Skin of body (tissue), 2 donors: ENCODE results near the gene C19orf38. TPM values are rescaled to one million over a fixed set of nuclear protein-coding genes. Genes with fewer than 3 reads are reported as not detected.
A peak's percentile ranks its signal among the peaks of the same experiment; 100 is the strongest.
"Not testable (repeated sequence)": the region's sequence is repeated elsewhere in the genome, so short reads cannot be mapped to it uniquely, and the experiment has no call there.

ENCODE experiments used
- DNase-seq: peaks from one replicate; lab custom pipeline; 2025; lab: John Stamatoyannopoulos, UW
- total RNA-seq: library from RNA; depleted of rRNA; stranded (reverse); fragments of >200 nt; gene quantifications from one replicate; pipeline ENCODE4 v1.2.3, GENCODE V29; 2014

Gene C19orf38
- total RNA-seq, 1 donor from 2014 or later = 3.6 TPM

GRCh38 chr19:10872546-10873107 lies 24.4 kb downstream of the C19orf38 start:
- no peak for DNase-seq

- DNase-seq = no peak
Observed at GRCh38 chr19:10874024-10874423, 25.8 kb downstream of the C19orf38 start.

- no peak for DNase-seq
Observed at GRCh38 chr19:10876459-10877240, 28.4 kb downstream of the C19orf38 start.

DNA sequence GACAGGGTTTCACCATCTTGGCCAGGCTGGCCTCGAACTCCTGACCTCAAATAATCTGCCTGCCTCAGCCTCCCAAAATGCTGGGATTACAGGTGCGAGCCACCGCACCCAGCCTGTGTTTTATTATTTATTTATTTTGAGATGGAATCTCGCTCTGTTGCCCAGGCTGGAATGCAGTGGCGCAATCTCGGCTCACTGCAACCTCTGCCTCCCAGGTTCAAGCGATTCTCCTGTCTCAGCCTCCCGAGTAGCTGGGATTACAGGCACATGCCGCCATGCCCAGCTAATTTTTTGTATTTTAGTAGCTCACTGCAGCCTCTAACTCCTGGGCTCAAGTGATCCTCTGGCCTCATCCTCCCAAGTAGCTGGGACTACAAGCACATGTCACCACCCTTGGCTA lies 29.4 kb downstream of the C19orf38 start:
- DNase-seq = not testable (repeated sequence)

DNA sequence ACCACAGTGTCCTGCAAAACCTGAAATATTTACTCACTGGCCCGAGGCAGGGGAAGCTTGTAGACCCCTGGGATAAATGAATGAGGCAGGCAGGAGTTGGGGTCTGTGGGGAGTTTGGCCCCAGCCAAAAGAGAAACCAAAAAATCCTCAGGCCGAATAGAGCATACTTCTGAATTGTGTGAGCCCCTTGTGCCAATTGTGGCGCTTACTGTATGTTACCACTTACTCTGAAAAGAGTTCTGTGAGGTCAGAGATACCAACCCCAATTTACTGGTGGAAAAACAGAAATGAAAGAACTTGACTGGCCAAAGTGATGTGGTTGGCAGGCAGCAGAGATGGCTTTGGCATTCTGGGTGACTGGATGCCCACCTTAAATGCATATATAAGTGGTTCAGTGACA lies 30.0 kb downstream of the C19orf38 start:
- no peak for DNase-seq

DNA sequence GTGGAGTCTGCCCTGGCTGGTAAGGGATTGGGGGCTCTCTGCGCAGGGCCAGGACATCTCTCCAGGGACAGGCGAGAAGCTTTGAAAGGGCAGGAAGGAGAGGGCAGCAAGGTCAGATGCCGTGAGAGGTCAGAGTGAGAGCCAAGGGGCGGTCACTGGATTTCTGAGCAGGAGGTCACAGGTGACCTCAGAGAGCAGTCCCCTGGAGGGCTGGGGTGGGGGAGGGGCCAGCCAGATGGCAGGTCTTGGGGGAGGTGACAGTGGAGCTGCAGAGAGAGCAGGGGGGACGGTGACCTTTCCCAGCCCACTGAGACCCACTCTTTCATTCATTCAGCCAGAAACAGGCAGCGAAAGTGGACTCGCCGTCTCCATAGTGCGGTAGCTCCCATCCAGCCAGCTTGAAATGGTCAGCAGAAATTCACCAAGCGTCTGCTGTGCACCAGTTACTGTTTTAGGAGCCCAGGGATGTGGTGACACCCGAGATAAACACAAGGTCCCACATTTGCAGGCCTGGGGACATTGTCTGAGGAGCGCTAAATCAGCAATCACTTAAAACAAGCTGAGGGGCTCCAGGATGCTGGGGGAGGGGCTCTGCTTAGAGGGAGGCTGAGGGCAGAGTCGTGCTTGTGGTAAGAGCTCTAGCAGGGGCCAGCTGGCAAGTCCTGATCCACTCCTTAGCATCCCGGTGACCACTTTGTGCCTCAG lies 33.3 kb downstream of the C19orf38 start:
- no peak for DNase-seq

- no peak for DNase-seq
Observed at GRCh38 chr19:10882108-10882457, 33.9 kb downstream of the C19orf38 start.

- DNase-seq = no peak
Observed at GRCh38 chr19:10884274-10884673, 36.1 kb downstream of the C19orf38 start.

DNA sequence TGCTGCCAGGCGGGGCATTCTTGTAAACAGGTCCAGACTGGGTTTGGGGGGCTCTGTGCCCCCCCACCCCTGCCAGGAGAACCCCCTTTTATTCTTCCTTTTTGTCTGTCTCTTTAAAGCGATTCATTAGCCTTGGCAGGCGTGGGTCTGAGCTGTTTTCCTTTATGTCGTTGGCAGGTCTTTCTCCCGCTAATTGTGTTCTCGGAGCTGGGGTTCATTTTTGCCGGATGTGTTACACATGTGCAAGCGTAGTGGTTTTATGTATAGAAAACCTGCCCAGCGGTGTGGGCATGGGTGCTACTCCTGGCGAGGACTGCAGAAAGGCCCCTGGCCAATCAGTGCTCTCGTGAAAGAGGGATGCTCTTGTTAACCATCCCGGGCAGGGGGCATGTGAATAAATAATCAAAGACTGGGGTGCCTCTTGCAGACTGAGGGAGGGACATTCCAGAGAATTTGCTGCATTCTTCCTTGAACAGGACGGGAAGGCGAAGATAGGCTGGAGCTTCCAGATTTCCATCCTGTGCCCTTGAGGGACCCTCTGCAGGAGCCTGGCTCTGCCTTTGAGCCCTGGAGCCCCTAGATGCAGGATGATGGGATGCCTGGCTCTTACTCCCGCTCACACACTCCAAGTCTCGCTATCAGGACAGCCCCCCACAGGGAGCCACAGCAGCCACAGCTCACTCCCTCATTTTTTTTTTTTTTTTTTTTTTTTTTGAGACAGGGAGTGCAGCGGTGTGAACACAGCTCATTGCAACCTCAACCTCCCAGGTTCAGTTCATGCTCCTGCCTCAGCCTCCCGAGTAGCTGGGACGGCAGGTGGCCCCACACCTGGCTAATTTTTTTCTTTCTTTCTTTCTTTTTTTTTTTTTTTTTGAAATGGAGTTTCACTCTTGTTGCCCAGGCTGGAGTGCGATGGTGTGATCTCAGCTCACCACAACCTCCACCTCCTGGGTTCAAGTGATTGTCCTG lies 37.3 kb downstream of the C19orf38 start:
- DNase-seq = peak; percentile 48

GRCh38 chr19:10887616-10888367 lies 39.6 kb downstream of the C19orf38 start:
- DNase-seq = no peak

- DNase-seq = no peak
Observed at GRCh38 chr19:10888421-10888866, 40.2 kb downstream of the C19orf38 start.

DNA sequence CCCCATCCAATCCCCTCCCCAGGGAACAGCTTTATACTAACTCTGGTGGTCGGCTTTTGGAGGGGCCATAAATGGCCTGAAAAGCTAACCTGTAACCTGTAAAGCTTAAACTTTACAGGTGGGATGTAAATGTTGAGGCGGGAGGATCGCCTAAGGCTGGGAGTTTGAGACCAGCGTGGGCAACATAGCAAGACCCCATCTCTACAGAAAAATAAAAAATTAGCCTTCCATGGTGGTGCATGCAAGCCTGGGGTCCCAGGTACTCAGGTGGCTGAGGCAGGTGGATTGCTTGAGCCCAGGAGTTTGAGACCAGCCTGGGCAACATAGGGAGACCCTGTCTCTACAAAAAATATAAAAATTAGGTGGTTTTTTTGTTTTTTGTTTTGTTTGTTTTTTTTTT lies 41.7 kb downstream of the C19orf38 start:
- no peak for DNase-seq

GRCh38 chr19:10891405-10892086 lies 43.3 kb downstream of the C19orf38 start:
- DNase-seq = no peak

DNA sequence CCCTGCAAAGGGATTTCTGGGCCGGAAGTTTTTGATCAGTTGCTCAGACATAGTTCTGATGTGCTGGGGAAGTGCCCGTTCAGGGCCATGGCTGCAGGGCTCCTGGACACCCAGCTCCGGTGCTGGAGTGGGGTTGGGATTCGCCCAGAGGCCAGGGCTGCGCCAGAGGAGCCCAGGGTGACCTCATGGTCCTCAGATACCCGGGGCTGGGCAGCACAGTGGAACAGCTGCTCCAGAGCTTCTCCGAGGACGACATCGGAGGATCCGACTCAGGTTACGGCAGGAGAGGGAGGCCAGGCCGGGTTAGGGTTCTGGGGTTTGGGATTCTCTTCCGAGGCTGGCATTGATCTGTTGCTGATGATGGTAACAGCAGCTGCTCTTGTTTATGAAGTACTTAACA lies 44.0 kb downstream of the C19orf38 start:
- DNase-seq = no peak

DNA sequence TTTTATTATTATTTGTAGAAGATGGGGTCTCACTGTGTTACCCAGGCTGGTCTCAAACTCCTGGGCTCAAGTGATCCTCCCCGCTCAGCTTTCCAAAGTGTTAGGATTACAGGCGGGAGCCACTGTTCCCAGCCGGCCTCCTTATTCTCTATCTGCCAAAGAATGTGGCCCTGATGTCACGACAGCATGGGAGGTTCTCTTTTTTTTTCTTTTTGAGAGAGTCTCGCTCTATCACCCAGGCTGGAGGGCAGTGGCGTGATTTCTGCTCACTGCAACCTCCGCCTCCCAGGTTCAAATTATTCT lies 46.6 kb downstream of the C19orf38 start:
- no peak for DNase-seq

DNA sequence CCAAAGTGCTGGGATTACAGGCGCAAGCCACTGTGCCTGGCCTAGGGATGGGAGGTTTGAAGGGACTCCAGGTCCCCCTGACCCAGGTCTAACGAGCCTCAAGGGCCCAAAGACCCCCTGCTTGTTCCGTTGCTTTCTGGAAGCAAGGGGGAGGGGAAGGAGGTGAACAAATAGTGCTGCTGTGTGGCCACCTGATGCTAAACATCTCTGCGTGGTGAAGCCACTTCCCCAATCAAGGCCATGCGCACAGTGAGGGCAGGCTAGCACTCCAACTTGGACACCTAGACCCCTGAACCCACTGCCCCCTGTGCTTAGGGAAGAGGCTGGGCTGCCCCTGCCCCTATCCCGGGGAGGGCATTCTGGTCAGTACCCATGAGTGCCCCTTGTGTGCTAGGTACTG lies 47.1 kb downstream of the C19orf38 start:
- DNase-seq = no peak

- no peak for DNase-seq
Observed at GRCh38 chr19:10895920-10896319, 47.7 kb downstream of the C19orf38 start.

DNA sequence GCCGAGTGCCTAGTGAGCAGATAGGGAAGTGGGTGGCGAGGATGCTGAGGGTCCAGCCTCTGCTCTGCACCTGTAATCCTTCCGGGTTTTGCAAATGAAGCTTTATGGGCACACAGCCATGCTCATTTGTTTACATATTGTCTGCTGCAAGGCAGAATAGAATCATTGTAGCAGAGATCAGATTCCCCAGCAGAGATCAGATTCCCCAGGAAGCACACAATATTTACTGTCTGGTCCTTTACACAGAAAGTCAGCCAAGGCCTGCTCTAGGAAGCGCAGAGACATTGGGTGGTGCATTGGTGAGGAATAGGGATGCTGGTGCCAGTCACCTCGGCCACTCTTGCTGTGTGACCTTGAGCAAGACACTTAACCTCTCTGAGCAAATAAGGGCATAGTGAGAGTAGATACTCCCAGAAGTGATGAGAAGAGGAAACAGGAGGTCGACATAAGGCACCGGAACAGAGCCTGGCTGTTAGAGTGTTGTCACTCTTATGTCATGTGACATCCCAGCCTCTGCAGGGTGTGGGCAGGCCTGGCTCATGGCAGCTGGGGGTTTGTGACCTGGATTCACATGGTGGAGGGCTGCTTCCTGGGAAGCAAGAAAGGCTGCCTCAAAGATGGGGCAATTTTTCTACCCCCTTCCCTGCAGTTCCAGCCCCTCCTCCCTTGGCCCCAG lies 48.8 kb downstream of the C19orf38 start:
- no peak for DNase-seq

GRCh38 chr19:10898633-10899032 lies 50.4 kb downstream of the C19orf38 start:
- DNase-seq = no peak

DNA sequence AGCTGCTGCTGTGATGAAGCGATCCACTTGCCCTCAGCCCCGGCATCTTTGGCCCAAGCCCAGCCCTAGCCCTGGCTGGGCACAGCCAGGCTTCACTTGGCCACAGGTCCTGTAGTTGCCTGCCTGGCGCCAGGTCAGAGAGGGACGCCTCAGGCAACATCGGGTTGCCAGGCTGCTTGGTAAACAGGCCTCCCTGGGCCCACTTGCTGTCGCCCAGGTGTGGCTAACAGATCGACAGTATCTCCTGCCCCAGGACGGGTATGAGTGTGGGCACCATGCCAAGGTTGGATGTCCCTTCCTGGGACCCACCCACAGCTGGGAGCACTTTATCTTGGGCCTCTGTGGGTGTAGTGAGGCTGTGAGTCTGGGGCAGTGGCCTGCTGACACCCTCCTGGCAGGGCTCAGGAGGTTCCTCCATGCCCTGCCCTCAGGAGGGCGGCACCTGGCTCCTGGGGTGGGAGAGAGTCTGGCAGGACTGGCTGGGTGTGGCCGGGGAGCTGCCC lies 51.0 kb downstream of the C19orf38 start:
- no peak for DNase-seq
